ENCODE data around the gene GPR152.

The GPR152 gene

DNA sequence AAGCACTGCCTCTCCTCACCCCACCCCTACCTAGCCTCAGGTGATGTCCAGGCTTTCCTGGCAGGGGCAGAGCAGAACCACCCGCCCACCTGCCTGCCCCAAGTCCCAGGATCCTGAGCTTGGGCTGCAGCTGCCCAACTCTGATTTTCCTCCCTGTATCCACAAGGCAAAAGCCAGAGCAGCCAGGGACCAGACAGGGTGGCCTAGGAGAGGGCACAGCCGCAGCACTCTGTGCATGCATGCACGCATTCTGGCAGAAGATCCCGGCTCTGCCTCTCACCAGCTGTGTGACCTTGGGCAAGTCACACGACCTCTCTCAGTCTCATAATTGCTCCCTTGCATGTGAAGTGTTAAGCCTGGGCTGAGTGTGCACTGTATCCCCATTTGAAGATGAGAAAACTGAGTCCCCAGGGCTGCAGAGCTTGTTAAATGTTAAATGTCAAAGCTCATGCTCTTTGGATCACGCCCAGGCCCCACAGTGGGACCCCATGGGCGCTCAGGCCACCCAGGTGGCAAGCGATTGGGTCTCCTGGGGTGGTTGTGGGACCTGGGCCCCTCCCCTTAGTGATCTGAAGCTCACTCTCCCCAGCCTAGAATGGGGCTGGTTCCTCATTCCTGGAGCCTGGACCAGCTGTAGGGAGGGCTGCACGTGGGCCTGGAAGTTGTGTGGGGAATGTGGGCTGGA is 39.9 kb downstream of the GPR152 start:
- no peak overlapping the region for H3K9ac ChIP-seq
- TF ChIP-seq, protein P1, sequence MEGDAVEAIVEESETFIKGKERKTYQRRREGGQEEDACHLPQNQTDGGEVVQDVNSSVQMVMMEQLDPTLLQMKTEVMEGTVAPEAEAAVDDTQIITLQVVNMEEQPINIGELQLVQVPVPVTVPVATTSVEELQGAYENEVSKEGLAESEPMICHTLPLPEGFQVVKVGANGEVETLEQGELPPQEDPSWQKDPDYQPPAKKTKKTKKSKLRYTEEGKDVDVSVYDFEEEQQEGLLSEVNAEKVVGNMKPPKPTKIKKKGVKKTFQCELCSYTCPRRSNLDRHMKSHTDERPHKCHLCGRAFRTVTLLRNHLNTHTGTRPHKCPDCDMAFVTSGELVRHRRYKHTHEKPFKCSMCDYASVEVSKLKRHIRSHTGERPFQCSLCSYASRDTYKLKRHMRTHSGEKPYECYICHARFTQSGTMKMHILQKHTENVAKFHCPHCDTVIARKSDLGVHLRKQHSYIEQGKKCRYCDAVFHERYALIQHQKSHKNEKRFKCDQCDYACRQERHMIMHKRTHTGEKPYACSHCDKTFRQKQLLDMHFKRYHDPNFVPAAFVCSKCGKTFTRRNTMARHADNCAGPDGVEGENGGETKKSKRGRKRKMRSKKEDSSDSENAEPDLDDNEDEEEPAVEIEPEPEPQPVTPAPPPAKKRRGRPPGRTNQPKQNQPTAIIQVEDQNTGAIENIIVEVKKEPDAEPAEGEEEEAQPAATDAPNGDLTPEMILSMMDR (IDR thresholded peaks at IDR 0.05): no peak

GRCh38 chr11:67411785-67412152 is 40.8 kb downstream of the GPR152 start:
- no peak overlapping the region for H3K9ac ChIP-seq
- no peaks in the 10 kb centered on the region for H3K4me1 ChIP-seq

More for the DNA sequence above, 39.9 kb downstream of the GPR152 start:
- Histone ChIP-seq H3K36me3 (ENCODE audit: control insufficient read depth, insufficient read depth, low read length) (no peaks in the 10 kb centered on the region), H3K27me3 (ENCODE audit: control insufficient read depth, insufficient read depth, low read length) (no peaks in the 10 kb centered on the region), H3K4me2 (ENCODE audit: low read length) (no peak overlapping the region), H3K27ac (no peak overlapping the region), H3K9me3 (ENCODE audit: control insufficient read depth, low read length) (no peaks in the 10 kb centered on the region), H2AFZ (no peak overlapping the region), H3K79me2 (no peaks in the 10 kb centered on the region), H3K4me3 (ENCODE audit: low read depth, low read length) (no peak overlapping the region), H3K4me1 (no peaks in the 10 kb centered on the region)

DNA sequence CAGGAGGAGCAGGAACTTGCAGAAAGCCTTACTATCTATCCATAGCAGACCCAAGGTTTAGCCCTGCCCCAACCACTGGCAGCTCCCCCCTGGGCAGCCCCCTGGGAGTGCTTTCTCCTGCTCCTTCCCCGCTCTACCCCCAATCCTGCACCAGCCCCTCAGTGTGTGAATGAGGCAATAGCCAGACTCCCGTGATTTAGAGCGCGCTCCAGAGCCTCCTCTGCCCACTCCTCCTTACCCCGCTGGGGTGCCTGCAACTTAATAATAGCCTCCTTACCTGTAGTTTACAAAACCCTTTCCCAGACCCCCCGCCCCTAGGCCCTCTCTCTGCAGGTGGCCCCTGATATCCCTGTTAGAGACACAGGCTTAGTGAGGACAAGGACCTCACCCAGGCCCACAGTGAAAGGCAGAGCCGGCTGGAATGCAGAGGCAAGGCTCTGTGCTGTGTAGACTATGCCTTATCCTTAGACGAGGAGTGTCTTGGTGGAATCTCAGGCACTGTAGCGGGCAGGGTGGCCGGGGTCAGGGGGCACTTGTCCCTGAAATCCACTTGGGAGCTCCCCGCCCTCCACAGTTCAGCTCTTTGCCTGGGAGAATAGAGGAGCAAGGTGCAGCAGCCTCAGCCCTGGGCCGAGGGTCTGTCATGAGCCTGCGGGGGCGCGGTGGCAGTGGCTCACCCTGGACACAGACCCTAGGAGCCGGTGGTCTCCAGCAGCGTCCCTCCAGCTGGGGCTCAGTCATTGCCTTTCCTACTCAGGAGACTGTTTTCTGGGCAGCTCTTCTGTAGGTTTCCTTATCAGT is 41.3 kb downstream of the GPR152 start:
- H3K9ac ChIP-seq: no peak overlapping the region
- H3K27ac ChIP-seq: no peak overlapping the region
- H2AFZ ChIP-seq: no peak overlapping the region
- no peak overlapping the region for H3K4me3 ChIP-seq (ENCODE audit: low read depth, low read length)
- H3K36me3 ChIP-seq (ENCODE audit: control insufficient read depth, insufficient read depth, low read length): no peaks in the 10 kb centered on the region
- no peaks in the 10 kb centered on the region for H3K4me1 ChIP-seq
- H3K27me3 ChIP-seq (ENCODE audit: control insufficient read depth, insufficient read depth, low read length): no peaks in the 10 kb centered on the region
- TF ChIP-seq, protein P1 (IDR thresholded peaks at IDR 0.05): no peak
- no peaks in the 10 kb centered on the region for H3K9me3 ChIP-seq (ENCODE audit: control insufficient read depth, low read length)
- H3K79me2 ChIP-seq: no peaks in the 10 kb centered on the region
- no peak overlapping the region for H3K4me2 ChIP-seq (ENCODE audit: low read length)

More at GRCh38 chr11:67411785-67412152, 40.8 kb downstream of the GPR152 start:
- no peaks in the 10 kb centered on the region for H3K79me2 ChIP-seq
- TF ChIP-seq, protein P1 (IDR thresholded peaks at IDR 0.05): no peak
- H3K4me3 ChIP-seq (ENCODE audit: low read depth, low read length): no peak overlapping the region
- H3K27me3 ChIP-seq (ENCODE audit: control insufficient read depth, insufficient read depth, low read length): no peaks in the 10 kb centered on the region
- H3K4me2 ChIP-seq (ENCODE audit: low read length): no peak overlapping the region
- H3K36me3 ChIP-seq (ENCODE audit: control insufficient read depth, insufficient read depth, low read length): no peaks in the 10 kb centered on the region
- no peak overlapping the region for H2AFZ ChIP-seq
- H3K9me3 ChIP-seq (ENCODE audit: control insufficient read depth, low read length): no peaks in the 10 kb centered on the region
- no peak overlapping the region for H3K27ac ChIP-seq

DNA sequence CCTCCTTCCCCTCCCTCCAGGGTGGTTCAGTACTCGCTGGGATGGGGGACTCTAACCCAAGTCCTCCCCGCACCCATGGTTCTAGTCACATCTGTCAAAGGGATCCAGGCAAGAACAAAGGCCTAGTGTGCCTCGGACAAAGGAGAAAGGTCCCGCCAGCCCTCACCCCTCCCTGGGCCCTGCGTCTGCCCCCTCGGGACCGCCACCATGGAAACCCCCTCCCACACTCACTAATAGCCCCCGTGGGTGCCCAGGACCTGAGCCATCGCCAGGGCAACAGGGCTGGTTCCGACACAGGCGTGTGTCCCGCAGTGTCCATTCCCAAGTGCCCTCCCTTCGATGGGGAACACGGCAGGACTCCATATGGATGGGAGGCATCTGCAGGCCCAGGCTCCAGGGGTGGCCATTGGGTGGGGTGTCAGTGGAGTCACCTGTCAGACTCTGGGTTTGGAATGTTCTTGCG is 42.1 kb downstream of the GPR152 start:
- Histone ChIP-seq H3K27me3 (ENCODE audit: control insufficient read depth, insufficient read depth, low read length) (no peaks in the 10 kb centered on the region), H3K4me3 (ENCODE audit: low read depth, low read length) (no peak overlapping the region), H3K4me1 (no peaks in the 10 kb centered on the region), H3K36me3 (ENCODE audit: control insufficient read depth, insufficient read depth, low read length) (no peaks in the 10 kb centered on the region), H3K9me3 (ENCODE audit: control insufficient read depth, low read length) (no peaks in the 10 kb centered on the region), H2AFZ (no peak overlapping the region), H3K27ac (no peak overlapping the region), H3K9ac (no peak overlapping the region), H3K4me2 (ENCODE audit: low read length) (no peak overlapping the region), H3K79me2 (no peaks in the 10 kb centered on the region)
- TF ChIP-seq, protein P1 (IDR thresholded peaks at IDR 0.05): no peak
